ENCODE measurements around the gene URM1. TPM values are rescaled to one million over a fixed set of nuclear protein-coding genes. Genes with fewer than 3 reads are reported as not detected.
A peak's percentile ranks its signal among the peaks of the same experiment; 100 is the strongest.
"Not testable (repeated sequence)": the region's sequence is repeated elsewhere in the genome, so short reads cannot be mapped to it uniquely, and the experiment has no call there.

Gene URM1
- total RNA-seq, 1 experiment from 2014 or later = 99.6 TPM

DNA sequence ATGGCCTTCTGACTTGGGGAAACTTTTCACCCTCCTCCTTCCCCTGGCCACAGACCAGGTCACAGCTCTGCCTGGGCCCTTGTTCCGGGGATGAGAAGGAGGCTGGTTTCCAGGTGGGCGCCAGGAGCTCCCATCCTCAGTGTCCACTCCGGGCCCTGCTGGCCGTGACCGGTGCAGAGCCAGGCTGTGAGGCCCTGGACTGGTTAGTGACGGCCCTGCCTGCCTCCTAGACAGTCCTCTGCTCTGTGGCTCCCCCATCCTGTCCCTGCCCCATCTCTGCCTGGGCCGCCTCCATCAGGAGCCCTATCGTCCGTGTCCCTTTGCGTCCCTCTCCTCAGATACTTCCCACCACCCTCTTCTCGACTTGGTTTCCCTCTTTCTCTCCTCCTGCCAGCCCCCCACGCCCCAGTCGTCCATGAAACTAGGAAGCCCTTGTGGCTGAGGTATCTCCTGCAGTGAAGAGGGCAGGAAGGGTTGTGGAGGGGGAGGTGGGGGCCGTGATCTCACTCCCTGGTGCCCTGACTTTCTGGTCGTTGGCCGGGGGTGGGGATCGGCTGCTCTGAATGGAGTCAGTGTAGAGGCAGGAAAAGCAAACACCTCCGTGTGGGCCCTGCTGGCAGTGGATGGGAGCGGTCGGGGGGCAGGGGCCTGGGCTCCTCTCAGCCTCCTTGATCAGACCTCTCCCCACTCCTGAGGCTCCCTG is 34.1 kb downstream of the URM1 start:
- peak; percentile 79 for DNase-seq
- H3K27me3 ChIP-seq (ENCODE audit: control insufficient read depth, insufficient read depth, low read length) = peaks cover 59% of the 10 kb centered on the region

DNA sequence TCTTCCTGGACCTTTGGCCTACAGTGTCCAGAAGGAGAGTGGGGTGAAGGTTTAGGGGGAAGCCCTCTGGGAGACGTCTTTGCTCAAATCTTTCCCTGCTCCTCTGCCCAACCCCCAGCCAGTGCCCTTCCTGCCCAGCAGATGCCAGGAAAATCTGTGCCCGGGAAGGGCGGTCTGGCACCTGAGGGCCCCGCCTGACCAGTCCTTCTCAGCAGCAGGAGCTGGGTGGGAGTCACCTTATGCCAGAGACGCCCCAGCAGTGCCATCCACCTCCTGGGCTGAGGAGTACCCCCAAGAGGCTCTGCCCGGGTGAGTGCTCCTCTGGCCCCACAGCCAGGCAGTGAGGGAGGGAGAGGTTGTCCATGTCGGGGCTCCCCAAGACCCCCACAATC is 34.6 kb downstream of the URM1 start:
- DNase-seq = no peak
- no peak overlapping the region for H3K4me3 ChIP-seq (ENCODE audit: insufficient read depth, low read depth, low read length)
- H3K36me3 ChIP-seq (replicated peaks; ENCODE audit: control insufficient read depth, insufficient read depth, low read length) = no peaks in the 10 kb centered on the region
- peaks cover 59% of the 10 kb centered on the region for H3K27me3 ChIP-seq (ENCODE audit: control insufficient read depth, insufficient read depth, low read length)

More for the DNA sequence above, 34.1 kb downstream of the URM1 start:
- Histone ChIP-seq H3K4me3 (ENCODE audit: insufficient read depth, low read depth, low read length) (no peak overlapping the region), H3K36me3 (replicated peaks; ENCODE audit: control insufficient read depth, insufficient read depth, low read length) (no peaks in the 10 kb centered on the region)

DNA sequence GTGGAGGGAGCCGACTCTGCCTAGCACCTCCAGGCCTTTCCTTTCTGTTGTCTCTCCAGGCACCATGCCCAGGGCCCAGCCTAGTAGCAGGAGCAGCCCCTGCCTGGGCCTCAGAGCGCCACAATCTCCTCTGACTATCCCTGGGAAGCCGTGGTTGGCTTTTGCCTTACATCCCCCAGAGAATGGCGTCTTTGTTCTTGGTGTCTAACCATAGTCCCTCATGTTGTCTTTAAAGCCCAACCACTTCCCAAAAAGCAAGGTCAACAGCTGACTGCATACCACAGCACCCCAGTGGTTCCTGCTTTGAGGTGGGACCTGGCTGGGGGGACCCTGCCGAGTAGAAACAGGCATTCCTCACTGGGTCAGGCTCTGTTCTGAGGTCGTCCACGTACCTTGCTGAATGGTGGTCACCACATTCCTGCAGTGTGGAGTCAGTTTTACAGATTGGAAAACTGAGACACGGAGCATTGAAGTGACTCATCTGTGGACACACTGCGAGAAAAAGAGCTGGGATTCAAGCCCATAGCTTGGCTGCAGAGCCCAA is 35.7 kb downstream of the URM1 start:
- Histone ChIP-seq H3K27me3 (ENCODE audit: control insufficient read depth, insufficient read depth, low read length) (peaks cover 65% of the 10 kb centered on the region), H3K36me3 (replicated peaks; ENCODE audit: control insufficient read depth, insufficient read depth, low read length) (no peaks in the 10 kb centered on the region), H3K4me3 (ENCODE audit: insufficient read depth, low read depth, low read length) (no peak overlapping the region)
- no peak for DNase-seq

DNA sequence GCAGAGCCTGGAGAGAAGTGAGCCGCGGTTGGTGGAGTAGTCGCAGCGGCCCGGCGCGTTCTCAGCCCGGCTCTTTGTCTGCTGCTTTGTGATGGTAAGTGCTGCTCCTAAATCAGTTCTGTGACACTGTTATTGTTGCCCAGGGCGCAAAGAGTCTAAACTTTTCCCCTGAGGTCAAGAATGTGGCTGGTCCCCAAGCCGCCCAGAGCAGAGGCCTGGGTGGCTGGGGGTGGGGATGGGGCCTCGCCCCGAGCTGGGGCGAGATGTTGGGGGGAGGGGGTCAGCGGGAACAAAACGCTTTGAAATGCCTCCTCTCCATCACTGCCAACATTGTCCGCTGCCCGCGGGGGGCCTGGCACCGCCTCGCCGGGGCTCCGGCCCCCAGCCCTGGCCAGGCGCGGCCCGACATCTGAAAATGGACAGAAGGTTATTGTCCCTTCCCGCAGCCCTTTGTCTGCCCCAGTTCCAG is 37.8 kb downstream of the URM1 start:
- no peak overlapping the region for H3K4me3 ChIP-seq (ENCODE audit: insufficient read depth, low read depth, low read length)
- peaks cover 65% of the 10 kb centered on the region for H3K27me3 ChIP-seq (ENCODE audit: control insufficient read depth, insufficient read depth, low read length)
- no peaks in the 10 kb centered on the region for H3K36me3 ChIP-seq (replicated peaks; ENCODE audit: control insufficient read depth, insufficient read depth, low read length)
- peak; percentile 86 for DNase-seq

DNA sequence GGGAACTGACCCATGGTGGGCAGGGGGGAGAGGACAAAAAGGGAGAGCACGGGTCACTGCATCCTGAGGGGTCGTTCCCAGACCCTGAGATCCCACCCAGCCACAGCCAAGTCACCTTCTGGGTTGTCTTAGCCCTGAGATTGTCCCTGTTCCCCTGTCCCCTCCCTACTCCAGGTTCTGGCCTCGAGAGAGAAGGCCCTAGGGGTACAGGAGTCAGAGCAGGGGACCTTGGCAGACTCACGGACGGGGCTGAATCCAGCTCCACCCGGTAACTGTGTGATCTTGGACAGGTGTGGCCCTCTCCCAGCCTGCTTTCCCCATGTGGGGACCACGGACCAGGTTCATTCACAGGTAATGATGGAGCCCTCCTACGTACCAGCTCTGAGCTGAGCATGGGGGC is 38.3 kb downstream of the URM1 start:
- peak; percentile 56 for DNase-seq
- peaks cover 60% of the 10 kb centered on the region for H3K27me3 ChIP-seq (ENCODE audit: control insufficient read depth, insufficient read depth, low read length)
- H3K4me3 ChIP-seq (ENCODE audit: insufficient read depth, low read depth, low read length) = no peak overlapping the region
- no peaks in the 10 kb centered on the region for H3K36me3 ChIP-seq (replicated peaks; ENCODE audit: control insufficient read depth, insufficient read depth, low read length)

DNA sequence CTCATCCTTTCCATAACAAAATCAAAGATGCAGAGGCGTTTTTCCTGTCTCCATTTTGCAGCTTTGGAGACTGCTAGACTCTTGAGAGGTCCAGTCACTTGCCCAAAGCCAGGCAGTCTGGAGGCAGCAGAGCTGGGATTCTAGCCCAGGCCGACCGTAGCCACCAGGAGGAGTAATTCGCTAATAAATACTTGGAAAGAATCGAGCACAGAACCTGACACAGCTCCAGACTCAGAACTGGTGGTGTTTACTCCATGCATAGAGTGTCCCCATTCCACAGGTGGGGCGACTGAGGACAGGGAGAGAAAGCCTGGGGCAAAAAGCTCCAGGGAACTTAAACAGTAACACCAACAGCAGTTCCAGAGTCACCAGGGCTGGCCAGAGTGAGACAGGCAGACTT is 38.8 kb downstream of the URM1 start:
- DNase-seq = peak; percentile 74
- Histone ChIP-seq H3K36me3 (replicated peaks; ENCODE audit: control insufficient read depth, insufficient read depth, low read length) (no peaks in the 10 kb centered on the region), H3K4me3 (ENCODE audit: insufficient read depth, low read depth, low read length) (no peak overlapping the region), H3K27me3 (ENCODE audit: control insufficient read depth, insufficient read depth, low read length) (peaks cover 57% of the 10 kb centered on the region)

DNA sequence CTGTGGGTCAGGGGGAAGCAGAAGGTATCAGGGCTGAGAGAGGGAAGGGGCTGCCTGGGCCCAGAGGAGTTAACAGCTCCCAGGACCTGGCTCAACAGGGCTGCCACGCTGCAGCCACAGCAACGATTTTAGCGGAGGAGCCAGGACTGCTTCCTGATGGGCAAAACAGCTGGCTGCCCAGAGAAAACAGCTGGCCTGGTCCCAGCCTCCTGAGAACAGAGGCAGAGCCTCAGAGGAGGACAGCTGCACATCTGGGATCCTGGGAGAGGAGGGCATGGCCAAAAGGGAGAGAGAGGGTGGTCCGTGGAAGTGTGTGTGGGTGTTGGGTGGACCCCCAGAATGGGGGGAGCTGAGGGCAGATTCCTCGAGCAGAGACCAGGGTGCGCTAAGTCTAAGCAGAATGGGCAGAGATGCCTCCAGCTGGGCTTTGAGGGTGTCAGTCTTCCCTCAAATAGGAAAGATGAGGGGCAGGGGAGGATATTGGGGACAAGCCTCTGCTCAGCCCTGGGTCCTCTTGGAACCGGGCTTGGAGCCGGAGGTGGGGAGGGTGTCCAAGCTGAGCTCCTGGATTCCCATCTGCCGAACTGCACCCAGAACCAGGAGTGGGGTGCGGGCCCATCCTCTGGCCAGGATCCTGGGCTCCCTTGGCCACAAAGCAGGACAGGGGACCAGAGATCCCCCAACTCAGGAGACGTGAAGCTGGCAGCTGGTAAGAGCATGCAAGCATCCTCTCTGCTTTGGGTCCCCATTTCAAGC is 40.4 kb downstream of the URM1 start:
- H3K4me3 ChIP-seq (ENCODE audit: insufficient read depth, low read depth, low read length) = no peak overlapping the region
- no peak for DNase-seq

DNA sequence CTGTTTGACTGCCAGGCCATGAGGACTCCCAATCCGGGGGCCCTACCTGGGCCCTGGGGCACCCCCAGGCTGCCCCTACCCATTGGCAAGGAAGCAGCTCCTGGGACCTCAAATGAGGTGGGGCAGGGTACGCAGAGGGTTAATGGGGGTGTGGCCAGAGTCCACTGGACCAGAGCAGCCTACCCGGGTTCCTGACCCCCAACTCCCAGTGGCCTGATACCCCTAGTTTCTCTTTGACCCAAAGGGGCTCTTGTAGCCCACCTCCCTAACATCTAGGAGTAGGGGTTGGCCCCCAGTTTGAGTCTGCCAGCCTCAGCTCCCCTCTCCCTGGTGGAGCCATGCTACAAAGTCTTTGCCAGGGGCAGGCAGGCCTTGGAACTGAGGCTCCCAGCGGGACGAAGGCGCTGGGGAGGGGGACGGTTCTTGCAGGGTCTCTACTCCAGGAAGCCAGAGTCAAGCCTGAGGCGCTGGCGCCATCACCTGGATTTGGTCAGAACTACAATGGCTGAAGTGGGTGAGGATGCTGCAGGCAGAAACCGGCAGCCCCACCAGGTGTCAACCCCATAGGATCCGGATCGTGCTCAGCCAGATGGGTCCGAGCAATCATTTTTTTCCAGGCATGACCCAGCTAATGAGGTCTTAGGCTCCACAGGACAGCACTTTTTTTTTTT is 41.1 kb downstream of the URM1 start:
- DNase-seq = peak; percentile 95
- Histone ChIP-seq H3K27me3 (ENCODE audit: control insufficient read depth, insufficient read depth, low read length) (peaks cover 46% of the 10 kb centered on the region), H3K36me3 (replicated peaks; ENCODE audit: control insufficient read depth, insufficient read depth, low read length) (no peaks in the 10 kb centered on the region), H3K4me3 (ENCODE audit: insufficient read depth, low read depth, low read length) (no peak overlapping the region)

More for the DNA sequence above, 40.4 kb downstream of the URM1 start:
- Histone ChIP-seq H3K27me3 (ENCODE audit: control insufficient read depth, insufficient read depth, low read length) (peaks cover 47% of the 10 kb centered on the region), H3K36me3 (replicated peaks; ENCODE audit: control insufficient read depth, insufficient read depth, low read length) (no peaks in the 10 kb centered on the region)

DNA sequence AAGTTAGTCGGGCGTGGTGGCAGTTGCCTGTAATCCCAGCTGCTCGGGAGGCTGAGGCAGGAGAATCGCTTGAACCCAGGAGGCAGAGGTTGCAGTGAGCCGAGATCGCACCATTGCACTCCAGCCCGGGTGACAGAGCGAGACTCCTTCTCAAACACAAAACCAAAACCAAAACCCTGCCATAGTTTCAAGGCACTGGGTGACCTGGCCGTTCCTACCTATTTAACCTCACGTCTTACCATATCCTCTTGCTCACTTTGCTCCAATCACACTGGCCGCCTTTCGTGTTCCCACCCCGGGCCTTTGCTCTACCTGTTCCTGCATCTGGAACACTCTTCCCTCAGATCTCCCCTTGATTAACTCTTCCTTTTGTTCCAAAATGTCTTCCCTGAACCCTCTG is 42.6 kb downstream of the URM1 start:
- not testable (repeated sequence) for H3K4me3 ChIP-seq (ENCODE audit: insufficient read depth, low read depth, low read length); H3K36me3 ChIP-seq (replicated peaks; ENCODE audit: control insufficient read depth, insufficient read depth, low read length)
- DNase-seq = peak; percentile 9
- H3K27me3 ChIP-seq (ENCODE audit: control insufficient read depth, insufficient read depth, low read length) = peaks cover 41% of the 10 kb centered on the region

DNA sequence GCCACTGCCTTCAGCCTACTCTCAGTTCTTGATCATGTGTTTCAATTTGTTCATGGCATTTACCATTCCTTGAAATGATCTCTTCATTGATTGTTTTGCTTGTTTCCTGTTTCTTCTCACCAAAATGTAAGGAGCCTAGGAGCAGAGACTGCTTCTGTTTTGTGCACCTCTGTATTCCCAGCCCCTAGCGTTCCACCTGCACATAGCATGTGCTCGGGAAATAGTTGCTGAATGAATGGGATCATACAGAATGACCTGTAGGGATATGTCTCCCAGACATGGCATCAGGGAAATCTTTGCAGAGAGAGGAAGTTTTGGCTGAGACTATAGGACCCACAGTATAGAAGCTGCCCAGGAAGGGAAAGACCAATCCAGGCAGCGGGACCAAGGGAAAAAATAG is 43.3 kb downstream of the URM1 start:
- Histone ChIP-seq H3K4me3 (ENCODE audit: insufficient read depth, low read depth, low read length) (no peak overlapping the region), H3K27me3 (ENCODE audit: control insufficient read depth, insufficient read depth, low read length) (peaks cover 42% of the 10 kb centered on the region), H3K36me3 (replicated peaks; ENCODE audit: control insufficient read depth, insufficient read depth, low read length) (no peaks in the 10 kb centered on the region)
- DNase-seq = peak; percentile 58

DNA sequence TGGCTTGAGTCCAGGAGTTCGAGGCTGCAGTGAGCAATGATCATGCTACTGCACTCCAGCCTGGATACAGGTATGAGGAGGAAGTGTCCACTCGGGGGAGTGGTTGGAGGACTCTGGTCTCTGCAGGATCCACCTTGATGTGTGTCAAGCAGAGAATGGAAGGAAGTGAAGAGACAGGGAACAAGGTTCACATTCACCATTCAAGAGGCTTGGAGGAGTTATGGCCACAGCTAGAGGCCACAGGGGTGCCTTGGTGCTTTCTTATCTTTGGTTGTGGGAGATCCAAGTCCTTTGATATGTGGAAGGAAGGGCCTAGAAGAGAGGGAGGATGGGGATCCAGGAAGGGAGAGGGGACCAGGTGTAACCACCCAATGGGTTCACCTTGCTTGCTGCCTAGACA is 44.1 kb downstream of the URM1 start:
- H3K36me3 ChIP-seq (replicated peaks; ENCODE audit: control insufficient read depth, insufficient read depth, low read length) = no peaks in the 10 kb centered on the region
- H3K4me3 ChIP-seq (ENCODE audit: insufficient read depth, low read depth, low read length) = no peak overlapping the region
- peaks cover 42% of the 10 kb centered on the region for H3K27me3 ChIP-seq (ENCODE audit: control insufficient read depth, insufficient read depth, low read length)
- DNase-seq = peak; percentile 16

DNA sequence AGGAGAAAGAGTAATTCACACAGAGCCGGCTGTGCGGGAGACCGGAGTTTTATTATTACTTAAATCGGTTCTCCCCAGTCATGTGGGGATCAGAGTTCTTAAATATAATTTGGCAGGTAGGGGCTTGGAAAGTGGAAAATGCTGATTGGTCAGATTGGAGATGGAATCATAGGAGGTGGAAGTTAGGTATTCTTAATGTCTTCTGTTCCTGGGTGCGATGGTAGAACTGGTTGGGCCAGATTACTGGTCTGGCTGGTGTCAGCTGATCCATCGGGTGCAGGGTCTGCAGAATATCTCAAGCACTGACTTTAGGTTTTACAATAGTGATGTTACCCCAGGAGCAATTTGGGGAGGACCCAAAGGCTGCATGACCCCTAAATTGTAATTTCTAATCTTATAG is 44.8 kb downstream of the URM1 start:
- Histone ChIP-seq H3K36me3 (replicated peaks; ENCODE audit: control insufficient read depth, insufficient read depth, low read length) (no peaks in the 10 kb centered on the region), H3K4me3 (ENCODE audit: insufficient read depth, low read depth, low read length) (no peak overlapping the region), H3K27me3 (ENCODE audit: control insufficient read depth, insufficient read depth, low read length) (peaks cover 40% of the 10 kb centered on the region)
- peak; percentile 18 for DNase-seq

DNA sequence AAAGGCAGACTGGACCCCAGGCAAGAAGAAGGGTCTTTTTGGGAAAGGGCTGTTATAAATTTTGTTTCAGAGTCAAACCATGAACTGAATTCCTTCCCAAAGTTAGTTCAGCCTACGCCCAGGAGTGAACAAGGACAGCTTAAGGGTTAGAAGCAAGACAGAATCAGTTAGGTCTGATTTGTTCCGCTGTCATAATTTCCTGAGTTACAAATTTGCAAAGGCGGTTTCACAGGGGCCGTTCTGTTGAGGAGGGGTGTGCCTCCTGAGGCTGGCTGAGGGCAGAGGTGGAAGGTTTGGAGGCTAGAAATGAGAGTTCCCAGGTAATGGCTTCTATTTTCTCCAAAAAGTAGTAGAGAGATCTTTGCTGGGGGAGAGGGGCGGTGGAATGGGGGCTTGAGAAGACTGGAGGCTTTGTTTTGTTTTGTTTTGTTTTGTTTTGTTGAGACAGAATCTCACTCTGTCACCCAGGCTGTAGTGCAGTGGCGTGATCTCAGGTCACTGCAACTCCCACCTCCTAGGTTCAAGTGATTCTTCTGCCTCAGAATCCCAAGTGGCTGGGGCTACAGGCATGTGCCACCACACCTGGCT is 45.4 kb downstream of the URM1 start:
- peaks cover 41% of the 10 kb centered on the region for H3K27me3 ChIP-seq (ENCODE audit: control insufficient read depth, insufficient read depth, low read length)
- DNase-seq = peak; percentile 26
- no peak overlapping the region for H3K4me3 ChIP-seq (ENCODE audit: insufficient read depth, low read depth, low read length)
- no peaks in the 10 kb centered on the region for H3K36me3 ChIP-seq (replicated peaks; ENCODE audit: control insufficient read depth, insufficient read depth, low read length)
